ENCODE data around the gene FHIT. TPM values are rescaled to one million over a fixed set of nuclear protein-coding genes. Genes with fewer than 3 reads are reported as not detected.

The FHIT gene
- total RNA-seq, 1 donor: 2.2 TPM

DNA sequence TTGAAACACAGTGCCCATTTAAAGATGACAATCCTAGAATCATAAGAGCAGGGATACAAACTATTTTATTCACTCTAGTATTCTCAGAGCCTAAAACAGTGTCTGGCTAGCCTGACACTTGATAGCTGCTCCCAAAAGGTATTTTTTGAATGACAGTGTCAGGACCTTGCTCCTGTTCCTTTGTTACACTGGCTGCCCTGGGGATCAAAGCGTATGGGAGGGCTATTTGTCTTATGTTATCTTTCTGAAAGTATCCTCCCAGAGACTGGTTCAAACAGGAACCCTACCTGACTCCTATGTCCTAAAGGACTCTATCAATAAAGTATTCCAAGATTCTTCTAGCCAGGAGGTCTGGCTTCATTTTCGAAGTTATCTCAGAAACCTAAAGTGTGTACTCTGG, 621.4 kb downstream of the FHIT start:
- no peak for DNase-seq (ENCODE audit: low read depth)
- TF ChIP-seq CTCF (IDR thresholded peaks at IDR 0.05; ENCODE audit: insufficient read depth, low read depth, low read length): no peak
- H3K4me3 ChIP-seq (ENCODE audit: low read depth, low read length): no peak overlapping the region

GRCh38 chr3:60622349-60622748, 628.9 kb downstream of the FHIT start:
- no peak overlapping the region for H3K4me3 ChIP-seq (ENCODE audit: low read depth, low read length)
- no peak for TF ChIP-seq CTCF (IDR thresholded peaks at IDR 0.05; ENCODE audit: insufficient read depth, low read depth, low read length)
- DNase-seq (ENCODE audit: low read depth): no peak

GRCh38 chr3:60617188-60617587, 634.1 kb downstream of the FHIT start:
- H3K4me3 ChIP-seq (ENCODE audit: low read depth, low read length): no peak overlapping the region
- no peak for TF ChIP-seq CTCF (IDR thresholded peaks at IDR 0.05; ENCODE audit: insufficient read depth, low read depth, low read length)
- DNase-seq (ENCODE audit: low read depth): no peak

GRCh38 chr3:60613769-60614303, 637.4 kb downstream of the FHIT start:
- no peak overlapping the region for H3K4me3 ChIP-seq (ENCODE audit: low read depth, low read length)
- TF ChIP-seq CTCF (IDR thresholded peaks at IDR 0.05; ENCODE audit: insufficient read depth, low read depth, low read length): no peak
- no peak for DNase-seq (ENCODE audit: low read depth)

DNA sequence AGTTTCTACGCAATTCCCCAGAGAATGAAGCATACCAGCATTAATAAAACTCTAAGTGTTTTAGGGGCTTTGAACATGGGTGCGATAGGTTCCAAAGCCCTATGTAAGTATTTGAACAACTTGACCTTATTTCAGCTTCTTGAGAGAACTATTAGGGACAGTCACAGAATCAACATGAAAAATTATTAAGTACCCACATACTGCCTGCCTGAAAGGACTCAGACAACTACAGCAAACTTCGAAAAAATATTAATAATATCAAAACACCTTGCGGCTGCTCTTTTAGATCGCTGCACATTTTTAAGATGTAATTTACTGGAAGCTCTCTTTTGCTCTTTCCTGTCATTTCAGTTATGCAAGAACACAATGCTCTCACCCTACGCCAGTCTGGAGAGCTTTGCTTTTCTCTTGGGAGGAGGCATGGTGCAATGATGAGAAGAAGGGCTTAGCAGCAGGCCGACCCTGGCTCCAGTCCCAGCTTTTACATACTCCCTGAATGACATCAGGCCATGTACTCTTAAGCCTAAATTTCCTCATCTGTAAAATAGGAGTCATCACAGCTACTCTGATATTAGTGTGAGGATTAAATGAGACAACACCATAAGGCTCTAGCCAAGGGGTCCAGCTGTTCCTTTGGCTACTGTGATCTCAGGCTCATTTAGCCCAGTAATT, 640.7 kb downstream of the FHIT start:
- DNase-seq (ENCODE audit: low read depth): peak; percentile 63
- TF ChIP-seq CTCF (IDR thresholded peaks at IDR 0.05; ENCODE audit: insufficient read depth, low read depth, low read length): no peak
- no peak overlapping the region for H3K4me3 ChIP-seq (ENCODE audit: low read depth, low read length)

GRCh38 chr3:60609446-60609845, 641.8 kb downstream of the FHIT start:
- H3K4me3 ChIP-seq (ENCODE audit: low read depth, low read length): no peak overlapping the region
- no peak for DNase-seq (ENCODE audit: low read depth)

More at GRCh38 chr3:60609446-60609845, 641.8 kb downstream of the FHIT start:
- TF ChIP-seq CTCF (IDR thresholded peaks at IDR 0.05; ENCODE audit: insufficient read depth, low read depth, low read length): no peak

Measured in fibroblast of villous mesenchyme (primary cell).